K562 (cell line): ENCODE measurements around the gene TPX2.

Experiments used
- ARHGAP35 ChIP-seq: fragments of 450-650 bp; IDR thresholded peaks from 2 replicates; pipeline ENCODE4 v1.6.1; 2018; ENCODE audit not compliant: partially characterized antibody
- IFI16 ChIP-seq: fragments of 250-450 bp; sonication (Bioruptor Pico); IDR thresholded peaks from 2 replicates; pipeline ENCODE4 v2.1.2; 2022; ENCODE audit warnings: mild to moderate bottlenecking, inconsistent platforms
- SMAD1 ChIP-seq: fragments of 150-350 bp; IDR thresholded peaks from 2 replicates; pipeline ENCODE4 v1.6.1; 2014; ENCODE audit warnings: low read length, low read depth; ENCODE audit not compliant: partially characterized antibody

- TF ChIP-seq ARHGAP35 (no peak), SMAD1 (no peak), IFI16 (CRISPR knock-in tag) (no peak)
Measured at GRCh38 chr20:31738729-31739549, at the start of gene TPX2.
